Endothelial cell of umbilical vein (primary cell): ENCODE data around the gene SLC13A5. TPM values are rescaled to one million over a fixed set of nuclear protein-coding genes. Genes with fewer than 3 reads are reported as not detected.

ENCODE experiments used
- BruUV-seq: library from RNA; stranded (reverse); fragments of 400-500 nt; replicated peaks from 2 replicates; lab custom pipeline; 2021; lab: Mats Ljungman, UMichigan
- CTCF ChIA-PET: fragments of 300-600, 350-600 bp; sonication (Branson Sonifier 250); formaldehyde crosslinking; loops from one replicate; lab custom pipeline; 2021; ENCODE audit warnings: antibody characterized with exemption, inconsistent platforms; lab: Charles Lee
- POLR2A ChIA-PET: fragments of 300-600, 350-600 bp; sonication (Branson Sonifier 250); formaldehyde crosslinking; loops from one replicate; lab custom pipeline; 2021; ENCODE audit warnings: antibody characterized with exemption, inconsistent platforms; lab: Charles Lee
- DNase-seq: peaks from one replicate; pipeline ENCODE4 v3.0.0-alpha.2; 2011; ENCODE audit warnings: low read depth, low spot score
- FAIRE-seq: peaks from 2 replicates; lab custom pipeline; 2011; peaks lifted over from hg19 to GRCh38; lab: Jason Lieb, UNC
- H2AFZ ChIP-seq: 2 replicates; pipeline ENCODE4 v1.6.0; 2012; ENCODE audit warnings: low read depth, low read length, control low read depth, inconsistent platforms
- H3K27ac ChIP-seq: 2 replicates; pipeline ENCODE4 v1.5.1; 2011; ENCODE audit warnings: low read depth, mild to moderate bottlenecking, control low read depth, low read length, moderate library complexity; ENCODE audit not compliant: insufficient read depth
- H3K27me3 ChIP-seq, 2 experiments: 2 replicates each; pipeline versions ENCODE4 v1.6.0 to v1.6.1; 2011; ENCODE audit warnings: low read length in 2 of 2, mixed read lengths in 1 of 2; ENCODE audit not compliant: control insufficient read depth in 2 of 2, insufficient read depth in 2 of 2
- H3K36me3 ChIP-seq, 2 experiments: 2 replicates in 1 of 2; 3 replicates in 1 of 2; pipeline ENCODE4 v1.5.1; 2011; ENCODE audit warnings: low read length in 2 of 2, mild to moderate bottlenecking in 1 of 2, moderate library complexity in 1 of 2; ENCODE audit not compliant: control insufficient read depth in 2 of 2, insufficient read depth in 2 of 2; ENCODE audit errors: extremely low read depth in 1 of 2
- H3K4me1 ChIP-seq: 3 replicates; pipeline ENCODE4 v1.5.1; 2011; ENCODE audit warnings: mild to moderate bottlenecking, low read length; ENCODE audit not compliant: control insufficient read depth, insufficient read depth; ENCODE audit errors: extremely low read depth
- H3K4me2 ChIP-seq: 2 replicates; pipeline ENCODE4 v1.6.1; 2011; ENCODE audit warnings: low read length, control low read depth, mixed read lengths; ENCODE audit not compliant: insufficient read depth
- H3K4me3 ChIP-seq, 3 experiments: fragments of 200-600 bp in 1 of 3; sonication (generic), shearing (Covaris generic) in 1 of 3; replicated peaks in 1 of 3; 2 replicates each; pipeline ENCODE4 v1.5.1; 2011 to 2016; ENCODE audit warnings: control low read depth in 3 of 3, low read length in 3 of 3, mild to moderate bottlenecking in 2 of 3, inconsistent platforms in 1 of 3, low read depth in 1 of 3, moderate library complexity in 1 of 3; ENCODE audit not compliant: insufficient read depth in 1 of 3
- H3K79me2 ChIP-seq: 2 replicates; pipeline ENCODE4 v1.6.0; 2012; ENCODE audit warnings: low read length, inconsistent platforms; ENCODE audit not compliant: control insufficient read depth, insufficient read depth
- H3K9ac ChIP-seq: replicated peaks from 2 replicates; pipeline ENCODE3; 2011; ENCODE audit warnings: low read length, control low read depth; ENCODE audit not compliant: insufficient read depth; ENCODE audit errors: extremely low read depth
- H3K9me1 ChIP-seq: replicated peaks from 3 replicates; pipeline ENCODE4 v1.6.0; 2011; ENCODE audit warnings: mild to moderate bottlenecking, low read length; ENCODE audit not compliant: control insufficient read depth, insufficient read depth; ENCODE audit errors: extremely low read depth
- H3K9me3 ChIP-seq: replicated peaks from 2 replicates; pipeline ENCODE4 v1.5.1; 2012; ENCODE audit warnings: low read length, inconsistent platforms; ENCODE audit not compliant: control insufficient read depth, insufficient read depth
- H4K20me1 ChIP-seq: replicated peaks from 2 replicates; pipeline ENCODE3; 2011; ENCODE audit warnings: mild to moderate bottlenecking, low read length; ENCODE audit not compliant: control insufficient read depth, insufficient read depth; ENCODE audit errors: extremely low read depth
- EZH2 ChIP-seq: IDR thresholded peaks from 2 replicates; pipeline ENCODE4 v1.6.1; 2012; ENCODE audit warnings: borderline replicate concordance, low read depth, mild to moderate bottlenecking, moderate library complexity, low read length, inconsistent platforms; ENCODE audit not compliant: severe bottlenecking
- GATA2 ChIP-seq: IDR thresholded peaks from 2 replicates; pipeline ENCODE4 v1.7.0; 2011; ENCODE audit warnings: low read depth, mild to moderate bottlenecking, moderate library complexity, mixed read lengths, low read length; ENCODE audit not compliant: insufficient read length, insufficient read depth
- JUN ChIP-seq: IDR thresholded peaks from 2 replicates; pipeline ENCODE4 v1.6.1; 2011; ENCODE audit warnings: borderline replicate concordance, low read depth; ENCODE audit not compliant: insufficient read length, insufficient read depth
- POLR2AphosphoS5 ChIP-seq: IDR thresholded peaks from 2 replicates; pipeline ENCODE4 v1.6.1; 2012; ENCODE audit warnings: low read depth, mild to moderate bottlenecking, control low read depth, low read length, moderate library complexity; ENCODE audit not compliant: insufficient read depth
- dilution Hi-C: fragments of 300-500 bp; cut with MboI; formaldehyde crosslinking; loops from one replicate; pipeline ENCODE4 v1.15.0; 2019; ENCODE audit warnings: low sequenced_read_pairs; ENCODE audit not compliant: extremely low pct_ligation_motif_present
- intact Hi-C: fragments of 100-400 bp; cut with micrococcal nuclease; formaldehyde crosslinking; loops from one replicate; pipeline ENCODE4 v1.10.0; 2022
- polyA plus RNA-seq, 4 experiments: library from polyadenylated mRNA; depleted of rRNA in 3 of 4; stranded (reverse) in 3 of 4; unstranded in 1 of 4; fragments of >200 nt; gene quantifications; 2 replicates each; pipeline versions ENCODE4 v1.2.1 to v1.2.3, GENCODE V29; 2011 to 2012; ENCODE audit warnings: missing spikeins in 1 of 4
- total RNA-seq: library from RNA; stranded (reverse); gene quantifications from 2 replicates; pipeline ENCODE4 v1.2.3, GENCODE V29; 2021
- TF ChIP-seq, protein P1 (sequence below): IDR thresholded peaks from 2 replicates; pipeline ENCODE4 v1.6.1; 2011; ENCODE audit not compliant: insufficient read depth, insufficient read length
- TF ChIP-seq, protein P2 (sequence below), 2 donors: IDR thresholded peaks; 1 replicate in 1 of 2; 2 replicates in 1 of 2; pipeline ENCODE4 v1.5.1; 2011; ENCODE audit warnings: low read length in 2 of 2, mild to moderate bottlenecking in 2 of 2, moderate library complexity in 2 of 2, control low read depth in 1 of 2, inconsistent platforms in 1 of 2, low read depth in 1 of 2; ENCODE audit not compliant: insufficient read depth in 1 of 2; ENCODE audit errors: extremely low read depth in 1 of 2

SLC13A5 gene
- total and polyA plus RNA-seq, 2 donors (not counting 3 experiments of a cell fraction or from before 2014, with no cell fraction given) = 0.03 TPM; not detected in 1

DNA sequence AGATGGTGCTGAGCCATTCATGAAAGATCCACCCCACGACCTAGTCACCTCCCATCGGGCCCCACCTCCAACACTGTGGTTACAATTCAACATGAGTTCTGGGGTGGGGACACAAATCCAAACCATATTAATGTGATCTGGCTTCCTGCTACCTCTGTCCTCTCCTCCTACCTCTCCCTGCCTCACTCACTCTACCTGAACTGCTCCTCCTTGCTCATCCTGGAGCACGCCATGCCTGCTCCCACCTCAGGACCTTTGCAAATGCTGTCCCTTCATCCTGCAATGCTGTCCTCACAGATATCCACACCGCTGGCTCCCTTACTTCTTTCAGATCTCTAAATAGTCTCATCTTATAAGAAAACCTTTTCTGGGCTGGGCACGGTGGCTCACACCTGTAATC lies 10.8 kb upstream of the SLC13A5 start:
- TF ChIP-seq EZH2 (no peak), GATA2 (no peak), JUN (no peak), POLR2AphosphoS5 (no peak)
- TF ChIP-seq, protein P1, sequence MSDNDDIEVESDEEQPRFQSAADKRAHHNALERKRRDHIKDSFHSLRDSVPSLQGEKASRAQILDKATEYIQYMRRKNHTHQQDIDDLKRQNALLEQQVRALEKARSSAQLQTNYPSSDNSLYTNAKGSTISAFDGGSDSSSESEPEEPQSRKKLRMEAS = no peak
- TF ChIP-seq, protein P2, sequence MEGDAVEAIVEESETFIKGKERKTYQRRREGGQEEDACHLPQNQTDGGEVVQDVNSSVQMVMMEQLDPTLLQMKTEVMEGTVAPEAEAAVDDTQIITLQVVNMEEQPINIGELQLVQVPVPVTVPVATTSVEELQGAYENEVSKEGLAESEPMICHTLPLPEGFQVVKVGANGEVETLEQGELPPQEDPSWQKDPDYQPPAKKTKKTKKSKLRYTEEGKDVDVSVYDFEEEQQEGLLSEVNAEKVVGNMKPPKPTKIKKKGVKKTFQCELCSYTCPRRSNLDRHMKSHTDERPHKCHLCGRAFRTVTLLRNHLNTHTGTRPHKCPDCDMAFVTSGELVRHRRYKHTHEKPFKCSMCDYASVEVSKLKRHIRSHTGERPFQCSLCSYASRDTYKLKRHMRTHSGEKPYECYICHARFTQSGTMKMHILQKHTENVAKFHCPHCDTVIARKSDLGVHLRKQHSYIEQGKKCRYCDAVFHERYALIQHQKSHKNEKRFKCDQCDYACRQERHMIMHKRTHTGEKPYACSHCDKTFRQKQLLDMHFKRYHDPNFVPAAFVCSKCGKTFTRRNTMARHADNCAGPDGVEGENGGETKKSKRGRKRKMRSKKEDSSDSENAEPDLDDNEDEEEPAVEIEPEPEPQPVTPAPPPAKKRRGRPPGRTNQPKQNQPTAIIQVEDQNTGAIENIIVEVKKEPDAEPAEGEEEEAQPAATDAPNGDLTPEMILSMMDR (IDR thresholded peaks at IDR 0.05; ENCODE audit: extremely low read depth in 1 of 2, insufficient read depth in 1 of 2, low read depth in 1 of 2, low read length in 2 of 2) = no peak
- peaks cover 2 to 10% of the 10 kb centered on the region in 2 experiments for H3K27me3 ChIP-seq
- H3K27ac ChIP-seq = no peak overlapping the region
- no peak overlapping the region for H3K9ac ChIP-seq
- ChIA-PET CTCF (no interaction called here), POLR2A (no interaction called here)
- H3K4me1 ChIP-seq = no peaks in the 10 kb centered on the region
- no peak overlapping the region for H3K4me3 ChIP-seq
- H3K36me3 ChIP-seq = no peaks in the 10 kb centered on the region
- no peaks in the 10 kb centered on the region for H3K79me2 ChIP-seq
- no peak for FAIRE-seq
- no peak overlapping the region for H2AFZ ChIP-seq
- no peaks in the 10 kb centered on the region for H3K9me3 ChIP-seq
- dilution Hi-C loops (no loop called here), intact Hi-C loops (no loop called here)
- no peaks in the 10 kb centered on the region for H3K9me1 ChIP-seq
- H3K4me2 ChIP-seq = no peak overlapping the region
- no peak for DNase-seq
- no TSS peak for BruUV-seq
- H4K20me1 ChIP-seq = no peaks in the 10 kb centered on the region
